Activated B cell treated with CpG ODN at 0.5 μM for 24 hours (primary cell): ENCODE data around the gene HK2. TPM values are rescaled to one million over a fixed set of nuclear protein-coding genes. Genes with fewer than 3 reads are reported as not detected.

Experiments used
- ATAC-seq: fragments of 200-7000 bp; cut with Tn5 transposase; one replicate; pipeline ENCODE4 v1.10.0; 2021; ENCODE audit warnings: low read depth, mild to moderate bottlenecking, moderate library complexity
- CTCF ChIA-PET: fragments of 350-600 bp; sonication (Branson Sonifier 250); formaldehyde crosslinking; loops from one replicate; lab custom pipeline; 2021; ENCODE audit warnings: antibody characterized with exemption; lab: Charles Lee
- POLR2A ChIA-PET: fragments of 350-600 bp; sonication (Branson Sonifier 250); formaldehyde crosslinking; loops from one replicate; lab custom pipeline; 2021; ENCODE audit warnings: antibody characterized with exemption; lab: Charles Lee
- DNase-seq: peaks from one replicate; pipeline ENCODE4 v3.0.0; 2022
- H3K27ac Mint-ChIP-seq: one replicate; pipeline ENCODE4 v1.8.0; 2020; ENCODE audit warnings: mixed read lengths
- H3K27me3 Mint-ChIP-seq: one replicate; pipeline ENCODE4 v1.8.0; 2021; ENCODE audit warnings: mixed read lengths
- H3K36me3 Mint-ChIP-seq: one replicate; pipeline ENCODE4 v1.8.0; 2021; ENCODE audit warnings: low read depth, mixed read lengths
- H3K4me1 Mint-ChIP-seq: one replicate; pipeline ENCODE4 v1.8.0; 2021; ENCODE audit warnings: mixed read lengths
- H3K4me3 Mint-ChIP-seq: one replicate; pipeline ENCODE4 v1.8.0; 2020; ENCODE audit warnings: mild to moderate bottlenecking, mixed read lengths
- H3K9me3 Mint-ChIP-seq: one replicate; pipeline ENCODE4 v1.8.0; 2020; ENCODE audit warnings: mixed read lengths
- intact Hi-C: fragments of 100-400 bp; cut with micrococcal nuclease; formaldehyde crosslinking; loops from one replicate; pipeline ENCODE4 v1.15.1; 2024
- total RNA-seq: library from RNA; stranded (reverse); gene quantifications from 2 replicates; pipeline ENCODE4 v1.2.3, GENCODE V29; 2022
- TF ChIP-seq, protein P1 (sequence below): fragments of 200-600 bp; IDR thresholded peaks from one replicate; pipeline ENCODE4 v1.8.0; 2022; ENCODE audit warnings: antibody characterized with exemption, mild to moderate bottlenecking

The HK2 gene
- total RNA-seq, 1 donor from 2014 or later = 15.3 TPM

DNA sequence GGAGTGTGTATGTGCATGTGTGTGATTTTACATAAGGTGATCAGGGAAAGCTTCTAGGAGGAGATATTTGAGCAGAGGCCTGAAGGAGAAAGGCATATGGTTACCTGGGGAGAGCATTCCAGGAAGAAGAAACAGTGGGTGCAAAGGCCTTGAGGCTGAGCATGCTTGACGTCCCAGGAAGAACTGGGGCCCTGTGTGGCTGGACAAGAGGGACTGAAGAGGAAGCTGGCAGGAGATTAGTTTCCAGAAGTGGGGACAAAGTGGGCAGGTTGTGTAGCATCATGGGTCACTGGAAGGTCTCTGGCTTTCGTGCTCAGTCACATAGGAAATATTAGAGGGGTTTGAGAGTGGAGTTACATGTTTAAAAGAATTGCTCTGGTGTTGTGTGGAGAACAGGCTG lies 82.5 kb downstream of the HK2 start:
- no peaks in the 10 kb centered on the region for H3K36me3 Mint-ChIP-seq
- no peak overlapping the region for H3K4me3 Mint-ChIP-seq
- TF ChIP-seq, protein P1, sequence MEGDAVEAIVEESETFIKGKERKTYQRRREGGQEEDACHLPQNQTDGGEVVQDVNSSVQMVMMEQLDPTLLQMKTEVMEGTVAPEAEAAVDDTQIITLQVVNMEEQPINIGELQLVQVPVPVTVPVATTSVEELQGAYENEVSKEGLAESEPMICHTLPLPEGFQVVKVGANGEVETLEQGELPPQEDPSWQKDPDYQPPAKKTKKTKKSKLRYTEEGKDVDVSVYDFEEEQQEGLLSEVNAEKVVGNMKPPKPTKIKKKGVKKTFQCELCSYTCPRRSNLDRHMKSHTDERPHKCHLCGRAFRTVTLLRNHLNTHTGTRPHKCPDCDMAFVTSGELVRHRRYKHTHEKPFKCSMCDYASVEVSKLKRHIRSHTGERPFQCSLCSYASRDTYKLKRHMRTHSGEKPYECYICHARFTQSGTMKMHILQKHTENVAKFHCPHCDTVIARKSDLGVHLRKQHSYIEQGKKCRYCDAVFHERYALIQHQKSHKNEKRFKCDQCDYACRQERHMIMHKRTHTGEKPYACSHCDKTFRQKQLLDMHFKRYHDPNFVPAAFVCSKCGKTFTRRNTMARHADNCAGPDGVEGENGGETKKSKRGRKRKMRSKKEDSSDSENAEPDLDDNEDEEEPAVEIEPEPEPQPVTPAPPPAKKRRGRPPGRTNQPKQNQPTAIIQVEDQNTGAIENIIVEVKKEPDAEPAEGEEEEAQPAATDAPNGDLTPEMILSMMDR = no peak
- intact Hi-C loops = loop anchor here (5.0 kb wide), 1 partner anchor 326 kb away; no protein-coding TSS in a partner anchor
- peaks cover 6% of the 10 kb centered on the region for H3K4me1 Mint-ChIP-seq
- no peak overlapping the region for H3K27ac Mint-ChIP-seq
- H3K9me3 Mint-ChIP-seq = no peaks in the 10 kb centered on the region
- no peak for DNase-seq
- no peak for ATAC-seq
- ChIA-PET CTCF (no interaction called here), POLR2A (no interaction called here)
- H3K27me3 Mint-ChIP-seq = peaks cover 28% of the 10 kb centered on the region

DNA sequence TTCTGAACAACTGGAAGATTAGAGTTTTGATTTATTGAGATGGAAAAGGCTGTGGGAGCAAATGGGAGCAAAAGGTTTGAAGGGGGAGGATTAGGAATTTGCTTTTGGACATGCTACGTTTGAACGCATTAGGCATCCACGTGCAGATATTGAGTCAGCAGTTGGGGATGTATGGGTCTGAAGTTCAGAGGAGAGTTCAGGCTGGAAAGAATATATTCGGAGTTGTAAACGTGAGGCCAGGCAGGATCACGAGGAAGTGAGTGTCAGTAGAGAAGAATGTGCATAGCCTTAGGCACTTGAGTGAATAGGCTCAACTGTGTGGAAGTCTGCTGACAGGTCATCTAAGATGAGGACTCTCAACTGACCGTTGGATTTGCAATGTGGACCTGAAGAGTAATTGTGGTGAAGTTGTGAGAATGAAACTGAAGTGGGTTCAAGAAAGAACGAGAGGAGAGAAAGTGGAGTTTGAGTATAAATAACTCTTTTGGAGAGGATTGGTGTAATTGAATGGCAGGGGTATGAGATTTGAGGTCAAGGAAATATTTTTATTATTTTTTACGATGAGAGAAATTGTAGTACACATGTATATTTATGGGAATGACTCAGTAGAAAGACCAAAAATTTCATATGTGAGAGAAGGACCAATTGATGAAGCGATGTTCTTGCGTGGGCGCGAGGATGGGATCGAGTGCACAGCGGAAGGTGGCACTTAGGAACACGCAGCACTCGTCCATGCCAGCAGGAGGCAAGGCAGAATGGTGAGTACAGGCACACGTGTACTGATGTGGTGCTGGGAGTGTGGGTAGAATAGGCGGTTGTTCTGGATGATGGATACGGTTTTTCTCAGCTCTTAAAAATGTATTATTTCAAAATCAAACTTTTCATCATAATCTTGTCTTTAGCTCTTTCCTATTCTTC lies 84.0 kb downstream of the HK2 start:
- peaks cover 12% of the 10 kb centered on the region for H3K4me1 Mint-ChIP-seq
- no peaks in the 10 kb centered on the region for H3K36me3 Mint-ChIP-seq
- intact Hi-C loops = loop anchor here (5.0 kb wide), 1 partner anchor 324 kb away; no protein-coding TSS in a partner anchor
- H3K27ac Mint-ChIP-seq = no peak overlapping the region
- ChIA-PET CTCF (interaction anchor here (1.0 to 2.7 kb wide), 7 partner anchors 62 to 710 kb away, joined by 3 to 13 read pairs (median 4); no protein-coding TSS in a partner anchor), POLR2A (no interaction called here)
- H3K4me3 Mint-ChIP-seq = no peak overlapping the region
- no peak for ATAC-seq
- TF ChIP-seq, protein P1 = no peak
- peaks cover 22% of the 10 kb centered on the region for H3K27me3 Mint-ChIP-seq
- H3K9me3 Mint-ChIP-seq = no peaks in the 10 kb centered on the region
- DNase-seq = no peak

DNA sequence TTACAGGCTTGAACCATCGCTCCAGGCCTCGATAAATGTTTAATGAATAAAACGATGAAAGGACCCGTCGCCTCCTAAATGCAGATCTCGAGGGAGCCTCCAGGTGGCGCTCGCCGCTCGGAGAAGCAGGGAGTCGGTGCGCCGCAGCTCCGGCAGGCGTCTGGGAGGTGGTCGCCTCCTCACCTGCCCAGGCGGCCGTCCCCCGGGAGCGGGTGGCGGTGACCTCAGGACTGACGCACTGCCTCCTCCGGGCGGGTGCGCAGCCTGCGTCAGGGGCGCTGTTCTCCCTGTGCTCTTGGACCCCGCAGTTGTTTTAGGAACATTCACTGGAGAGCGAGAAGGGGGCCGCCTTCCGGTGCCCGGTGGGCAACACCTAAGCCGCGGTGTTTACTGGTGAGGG lies 85.9 kb downstream of the HK2 start:
- no peaks in the 10 kb centered on the region for H3K9me3 Mint-ChIP-seq
- DNase-seq (peak; percentile 72), ATAC-seq (peak; percentile 88)
- peaks cover 14% of the 10 kb centered on the region for H3K4me1 Mint-ChIP-seq
- CTCF ChIA-PET = interaction anchor here (0.6 to 2.7 kb wide), 11 partner anchors 131 to 708 kb away, joined by 3 to 13 read pairs (median 4); partner anchors contain the start of gene TACR1
- peak overlapping the region; percentile 42 for H3K4me3 Mint-ChIP-seq
- intact Hi-C loops = loop anchor here (1.0 to 5.0 kb wide), 9 partner anchors 38 to 708 kb away; partner anchors contain the start of genes POLE4 and TACR1
- no peak overlapping the region for H3K27ac Mint-ChIP-seq
- TF ChIP-seq, protein P1 = peak; percentile 57
- H3K27me3 Mint-ChIP-seq = peaks cover 10% of the 10 kb centered on the region
- H3K36me3 Mint-ChIP-seq = no peaks in the 10 kb centered on the region
- POLR2A ChIA-PET = interaction anchor here (0.7 to 0.9 kb wide), 2 partner anchors 12 to 689 kb away, joined by 3 to 5 read pairs; no protein-coding TSS in a partner anchor

DNA sequence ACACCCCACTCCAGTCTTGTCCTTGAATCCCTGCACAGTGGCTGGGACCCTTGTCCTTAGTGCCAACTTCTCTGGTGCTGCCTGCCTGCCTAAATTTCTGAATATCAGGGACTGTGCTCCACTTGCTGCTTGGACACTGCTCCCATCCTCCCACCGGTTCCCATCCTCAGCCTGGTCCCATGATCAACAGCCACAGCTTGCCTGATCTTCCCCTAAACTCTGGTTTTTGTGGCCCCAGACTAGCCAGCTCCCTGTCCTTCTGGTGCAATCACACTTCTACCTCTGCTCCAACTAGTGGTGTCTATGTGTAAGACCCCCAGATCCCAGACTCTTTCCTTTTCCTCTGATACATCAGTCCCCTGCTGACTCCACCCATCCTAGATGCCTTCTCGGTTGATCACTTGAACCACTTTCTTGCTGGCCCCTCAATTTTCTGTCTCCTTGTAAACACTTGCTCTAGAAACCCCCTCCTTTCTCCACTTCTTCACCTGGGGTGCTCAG lies 87.4 kb downstream of the HK2 start:
- no peak overlapping the region for H3K27ac Mint-ChIP-seq
- TF ChIP-seq, protein P1 = no peak
- peaks cover 5% of the 10 kb centered on the region for H3K27me3 Mint-ChIP-seq
- no peaks in the 10 kb centered on the region for H3K36me3 Mint-ChIP-seq
- H3K4me3 Mint-ChIP-seq = no peak overlapping the region
- peaks cover 14% of the 10 kb centered on the region for H3K4me1 Mint-ChIP-seq
- intact Hi-C loops = loop anchor here (5.0 kb wide), 1 partner anchor 131 kb away; no protein-coding TSS in a partner anchor
- POLR2A ChIA-PET = no interaction called here
- ATAC-seq (no peak), DNase-seq (no peak)
- H3K9me3 Mint-ChIP-seq = no peaks in the 10 kb centered on the region
- CTCF ChIA-PET = interaction anchor here (1.2 to 1.3 kb wide), 2 partner anchors 143 to 687 kb away, joined by 4 read pairs; no protein-coding TSS in a partner anchor
